Heart right ventricle (tissue), 16 donors: Measurements from ENCODE around the gene TRPM5. TPM values are rescaled to one million over a fixed set of nuclear protein-coding genes. Genes with fewer than 3 reads are reported as not detected.

Experiments
- ATAC-seq, 8 donors: fragments of 200-7000 bp; cut with Tn5 transposase; one replicate each; pipeline ENCODE4 v1.9.1; 2020; ENCODE audit warnings: mild to moderate bottlenecking in 8 of 8, moderate library complexity in 8 of 8, moderate number of reproducible peaks in 1 of 8
- DNase-seq, 2 donors: peaks; one replicate each; pipeline ENCODE4 v3.0.0-alpha.2; 2020
- H3K27ac ChIP-seq, 10 donors: fragments of 200-600 bp; sonication (generic) in 2 of 10; one replicate each; pipeline versions ENCODE4 v1.5.0 to v1.8.0; 2020 to 2022; ENCODE audit warnings: mild to moderate bottlenecking in 3 of 10
- H3K27me3 ChIP-seq, 7 donors: fragments of 200-600 bp; one replicate each; pipeline ENCODE4 v1.8.0; 2021 to 2022; ENCODE audit warnings: mild to moderate bottlenecking in 2 of 7
- H3K36me3 ChIP-seq, 9 donors: fragments of 200-600 bp; sonication (generic) in 1 of 9; one replicate each; pipeline versions ENCODE4 v1.5.0 to v1.8.0; 2020 to 2022; ENCODE audit warnings: mild to moderate bottlenecking in 2 of 9
- H3K4me1 ChIP-seq, 9 donors: fragments of 200-600 bp; sonication (generic) in 1 of 9; one replicate each; pipeline versions ENCODE4 v1.5.0 to v1.8.0; 2020 to 2022; ENCODE audit warnings: mild to moderate bottlenecking in 4 of 9
- H3K4me3 ChIP-seq, 10 donors: fragments of 200-600 bp; sonication (generic) in 2 of 10; one replicate each; pipeline versions ENCODE4 v1.5.0 to v1.8.0; 2020 to 2022; ENCODE audit warnings: mild to moderate bottlenecking in 7 of 10, moderate library complexity in 2 of 10
- H3K9me3 ChIP-seq, 11 donors: fragments of 200-600 bp in 10 of 11; sonication (generic) in 2 of 11; one replicate each; pipeline versions ENCODE4 v1.5.0 to v1.8.0; 2013 to 2022; ENCODE audit warnings: mild to moderate bottlenecking in 2 of 11, control low read depth in 1 of 11, moderate library complexity in 1 of 11
- CTCF ChIP-seq, 9 donors: fragments of 200-600 bp; sonication (generic) in 2 of 9; IDR thresholded peaks; one replicate each; pipeline versions ENCODE4 v1.5.0 to v1.8.0; 2021 to 2022; ENCODE audit warnings: antibody characterized with exemption in 9 of 9, mild to moderate bottlenecking in 5 of 9, moderate library complexity in 1 of 9
- WGBS, 2 donors: extraction: QIAGEN DNeasy Blood & Tissue Kit; methylation state at CpG; one replicate each; pipeline ENCODE4 v1.1.7; 2013; ENCODE audit warnings: inconsistent platforms in 1 of 2; 5-methylcytosine and 5-hydroxymethylcytosine counted together
- intact Hi-C, 10 donors: fragments of 100-400 bp; cut with DNase I; formaldehyde crosslinking; loops; one replicate each; pipeline versions ENCODE4 v1.11.1 to v1.14.2; 2022
- polyA plus RNA-seq, 2 donors: library from polyadenylated mRNA; stranded (reverse); fragments of 200-250 nt; gene quantifications; one replicate each; pipeline ENCODE4 v1.2.3, GENCODE V29; 2013
- total RNA-seq, 10 donors: library from RNA; stranded (reverse); fragmentation: NEBNext Ultra II Directional in 3 of 10; extraction: Animal tissue kit (Norgen Biotek cat#: 25700) in 3 of 10; gene quantifications; one replicate each; pipeline versions ENCODE4 v1.2.1 to v1.2.4, GENCODE V29; 2021 to 2023
- donor health status: Arrhythmogenic right ventricular cardiomyopathy.
- donor health status: ischemic (EF 13 %, LVEDD 7.1; RV severe dilation, severe dysfunction).
- donor health status: healthy with polysubstance abuse.
- donor health status: DM: no; HTN: yes; CAD: no.
- donor health status: DM: no; HTN: no; CAD: no.
- donor health status: ischemic (EF 25% LVEDD 6.9; RV normal size, moderate dysfunction).
- donor health status: ischemic (EF 25% LVEDD 5.7; RV mildly dilated, moderate dysfunction).
- donor health status: healthy.
- donor health status: DM: yes; HTN: yes; CAD: no.
- donor health status: Ischemic cardiomyopathy.
- donor health status: ischemic (EF 35%, LVEDD 5.7; RV mildly dilated, moderate dysfunction).
- donor health status: nonischemic (EF 11% LVEDD 7.7; RV severe dilation, severe dysfunction).
- donor health status: DM: yes; HTN: yes; CAD: no.
- donor health status: PGD.
- donor health status: ischemic (EF 29% LVEDD 5.4; RV normal size, mild dysfunction).
- donor health status: nonischemic (EF 23%, LVEDD 6.1; RV moderate dilation, normal function).

The TRPM5 gene
- total and polyA plus RNA-seq, 12 donors, result not detected

- no peak for TF ChIP-seq CTCF (IDR thresholded peaks at IDR 0.05)
- no peak for ATAC-seq
- Histone ChIP-seq H3K36me3 (peaks cover 0 to 45% (median 23%) of the 10 kb centered on the region in 9 donors), H3K27me3 (no peaks in the 10 kb centered on the region), H3K4me3 (peak overlapping the region in 3 of 10 donors; percentile 93 to 99 (median 94)), H3K9me3 (no peaks in the 10 kb centered on the region), H3K4me1 (peaks cover 19 to 32% (median 27%) of the 10 kb centered on the region in 9 donors), H3K27ac (peak overlapping the region in 1 of 10 donors; percentile 98)
- no peak for DNase-seq
- WGBS, 2 donors, result 89 to 92% methylated on average over 13 of the region's 13 CpGs
- intact Hi-C loops, result loop anchor here in 5 of 10 donors (5.0 kb wide), 4 partner anchors 90 to 210 kb away; partner anchors contain the start of genes C11orf21 (in 1 of the 5) and TSPAN32 (in 1 of the 5)
Observed at GRCh38 chr11:2402106-2402505, 42.2 kb downstream of the TRPM5 start.

GRCh38 chr11:2401436-2401984 lies 42.8 kb downstream of the TRPM5 start:
- Histone ChIP-seq H3K27ac (peak overlapping the region; percentile 76 to 98 (median 92)), H3K36me3 (peaks cover 0 to 51% (median 29%) of the 10 kb centered on the region in 9 donors), H3K4me3 (peak overlapping the region; percentile 72 to 99 (median 92)), H3K9me3 (no peaks in the 10 kb centered on the region), H3K27me3 (no peaks in the 10 kb centered on the region), H3K4me1 (peaks cover 19 to 32% (median 27%) of the 10 kb centered on the region in 9 donors)
- no peak for DNase-seq
- ATAC-seq, result no peak
- TF ChIP-seq CTCF (IDR thresholded peaks at IDR 0.05), result no peak
- WGBS, 2 donors, result 43 to 46% methylated on average over 12 of the region's 12 CpGs
- intact Hi-C loops, result loop anchor here in 5 of 10 donors (5.0 kb wide), 4 partner anchors 89 to 209 kb away; partner anchors contain the start of genes C11orf21 (in 1 of the 5) and TSPAN32 (in 1 of the 5)

- peaks cover 0 to 57% (median 35%) of the 10 kb centered on the region in 9 donors for H3K36me3 ChIP-seq
- H3K4me1 ChIP-seq, result peaks cover 19 to 32% (median 27%) of the 10 kb centered on the region in 9 donors
- H3K9me3 ChIP-seq, result no peaks in the 10 kb centered on the region
- 1% methylated on average over 55 of the region's 55 CpGs for WGBS, 2 donors
- no peak for TF ChIP-seq CTCF (IDR thresholded peaks at IDR 0.05)
- DNase-seq, result no peak
- peak overlapping the region; percentile 72 to 99 (median 92) for H3K4me3 ChIP-seq
- no peaks in the 10 kb centered on the region for H3K27me3 ChIP-seq
- intact Hi-C loops, result loop anchor here in 5 of 10 donors (1.0 to 5.0 kb wide), 6 partner anchors 18 to 209 kb away; partner anchors contain the start of genes C11orf21 (in 1 of the 5) and TSPAN32 (in 1 of the 5)
- peak in 6 of 8 donors; percentile 0 to 6 (median 4) for ATAC-seq
- peak overlapping the region; percentile 76 to 98 (median 92) for H3K27ac ChIP-seq
Observed at GRCh38 chr11:2400762-2401435, 43.4 kb downstream of the TRPM5 start.

GRCh38 chr11:2400069-2400761 lies 44.1 kb downstream of the TRPM5 start, which contains the start of gene TSSC4:
Gene TSSC4 (plus strand): TSS chr11:2400750. CDS start chr11:2402634, 1,884 bp downstream.
- H3K9me3 ChIP-seq, result no peaks in the 10 kb centered on the region
- intact Hi-C loops, result loop anchor here in 5 of 10 donors (1.0 to 5.0 kb wide), 6 partner anchors 19 to 208 kb away; partner anchors contain the start of genes C11orf21 (in 1 of the 5) and TSPAN32 (in 1 of the 5)
- H3K27me3 ChIP-seq, result no peaks in the 10 kb centered on the region
- DNase-seq (peak; percentile 100), ATAC-seq (peak; percentile 91 to 96 (median 93))
- peaks cover 0 to 64% (median 42%) of the 10 kb centered on the region in 9 donors for H3K36me3 ChIP-seq
- peaks cover 19 to 32% (median 27%) of the 10 kb centered on the region in 9 donors for H3K4me1 ChIP-seq
- H3K27ac ChIP-seq, result peak within 1 kb of the TSS; percentile 96 to 100 (median 98)
- TF ChIP-seq CTCF (IDR thresholded peaks at IDR 0.05), result peak; percentile 94 to 100 (median 99)
- peak within 1 kb of the TSS; percentile 72 to 99 (median 92) for H3K4me3 ChIP-seq
- WGBS, 2 donors, result 0% methylated on average over 66 of the region's 66 CpGs
